ENCODE data around the gene SLC25A51.

DNA sequence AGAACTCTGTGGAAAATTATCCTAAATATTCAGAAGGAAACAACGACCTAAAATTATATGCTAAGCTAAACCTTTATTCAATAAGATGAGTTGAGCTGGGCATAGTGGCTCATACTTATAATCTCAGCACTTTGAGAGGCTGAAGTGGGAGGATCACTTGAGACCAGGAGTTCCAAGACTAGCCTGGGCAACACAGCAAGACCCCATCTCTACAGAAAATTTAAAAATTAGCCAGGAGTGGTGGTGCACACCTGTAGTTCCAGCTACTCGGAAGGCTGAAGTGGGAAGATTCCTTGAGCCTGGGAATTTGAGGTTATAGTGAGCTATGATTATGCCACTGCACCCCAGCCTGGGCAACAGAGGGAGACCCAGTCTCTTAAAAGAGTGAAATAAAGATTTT, 51.7 kb downstream of the SLC25A51 start:
- no peak for TF ChIP-seq POLR2A (IDR thresholded peaks at IDR 0.05)
- TF ChIP-seq CTCF (IDR thresholded peaks at IDR 0.05) = no peak

Measured in heart left ventricle (tissue), 13 donors.